PC-3 (cell line): ENCODE results near the gene ATP8B3. TPM values are rescaled to one million over a fixed set of nuclear protein-coding genes. Genes with fewer than 3 reads are reported as not detected.

Experiments used
- ATAC-seq: fragments of 200-7000 bp; cut with Tn5 transposase; 2 replicates; pipeline ENCODE4 v1.9.1; 2020; ENCODE audit warnings: mild to moderate bottlenecking, moderate library complexity
- BruUV-seq: library from RNA; stranded (reverse); fragments of 400-500 nt; replicated peaks from 2 replicates; lab custom pipeline; 2021; lab: Mats Ljungman, UMichigan
- CTCF ChIA-PET: fragments of 300-600 bp; sonication (Branson Sonifier 250); formaldehyde crosslinking; loops from one replicate; lab custom pipeline; 2022; ENCODE audit warnings: antibody characterized with exemption; lab: Charles Lee
- POLR2A ChIA-PET: fragments of 300-600 bp; sonication (Branson Sonifier 250); formaldehyde crosslinking; loops from one replicate; lab custom pipeline; 2022; ENCODE audit warnings: antibody characterized with exemption; ENCODE audit not compliant: unreplicated experiment; lab: Charles Lee
- DNase-seq: peaks from one replicate; pipeline ENCODE4 v3.0.0-alpha.2; 2015
- H2AFZ ChIP-seq: fragments of 300-600 bp; sonication (generic); 2 replicates; pipeline ENCODE4 v1.6.0; 2016; ENCODE audit warnings: antibody characterized with exemption, low read length
- H3F3A ChIP-seq: fragments of 300-600 bp; sonication (generic); one replicate; pipeline ENCODE4 v1.6.0; 2017; ENCODE audit warnings: antibody characterized with exemption, low read length, control low read depth, mild to moderate bottlenecking; ENCODE audit not compliant: unreplicated experiment
- H3K27ac ChIP-seq: fragments of 300-600 bp; sonication (generic); 2 replicates; pipeline ENCODE4 v1.5.1; 2016; ENCODE audit warnings: mild to moderate bottlenecking, low read length
- H3K27me3 ChIP-seq: fragments of 300-600 bp; sonication (generic); 2 replicates; pipeline ENCODE4 v1.6.1; 2016; ENCODE audit warnings: low read length, mixed read lengths
- H3K36me3 ChIP-seq: fragments of 300-600 bp; sonication (generic); 2 replicates; pipeline ENCODE4 v1.6.1; 2016; ENCODE audit warnings: low read depth, mixed run types, low read length, mixed read lengths
- H3K4me1 ChIP-seq: fragments of 300-600 bp; sonication (generic); 2 replicates; pipeline ENCODE4 v1.5.1; 2016; ENCODE audit warnings: low read length; ENCODE audit not compliant: insufficient read depth
- H3K4me2 ChIP-seq: fragments of 300-600 bp; sonication (generic); 2 replicates; pipeline ENCODE4 v1.6.0; 2016; ENCODE audit warnings: low read length
- H3K4me3 ChIP-seq: fragments of 300-600 bp; sonication (generic); 2 replicates; pipeline ENCODE4 v1.5.1; 2016; ENCODE audit warnings: mild to moderate bottlenecking, low read length, mixed read lengths
- H3K79me2 ChIP-seq: fragments of 300-600 bp; sonication (generic); 2 replicates; pipeline ENCODE4 v1.6.1; 2017; ENCODE audit warnings: low read length, mixed read lengths
- H3K9ac ChIP-seq: fragments of 300-600 bp; sonication (generic); 2 replicates; pipeline ENCODE4 v1.6.0; 2016; ENCODE audit warnings: mild to moderate bottlenecking, low read length
- H3K9me2 ChIP-seq: fragments of 300-600 bp; sonication (generic); replicated peaks from 2 replicates; pipeline ENCODE4 v1.6.1; 2016; ENCODE audit warnings: mixed run types, low read length, mixed read lengths
- H3K9me3 ChIP-seq: fragments of 300-600 bp; sonication (generic); 2 replicates; pipeline ENCODE4 v1.6.1; 2016; ENCODE audit warnings: low read length, mixed read lengths
- H4K20me1 ChIP-seq: fragments of 300-600 bp; sonication (generic); 2 replicates; pipeline ENCODE4 v1.6.1; 2016; ENCODE audit warnings: low read length, mixed read lengths
- CTCF ChIP-seq: fragments of 300-600 bp; sonication (generic); conservative IDR thresholded peaks from 2 replicates; pipeline ENCODE4 v1.5.1; 2017; ENCODE audit warnings: antibody characterized with exemption, low read depth, mild to moderate bottlenecking, low read length
- EZH2 ChIP-seq: fragments of 300-600 bp; sonication (generic); IDR thresholded peaks from one replicate; pipeline ENCODE4 v1.6.1; 2017; ENCODE audit warnings: antibody characterized with exemption, mild to moderate bottlenecking, low read length; ENCODE audit not compliant: unreplicated experiment
- EZH2phosphoT487 ChIP-seq: fragments of 300-600 bp; sonication (generic); IDR thresholded peaks from 2 replicates; pipeline ENCODE4 v1.6.1; 2018; ENCODE audit warnings: mild to moderate bottlenecking, antibody characterized with exemption, low read length, borderline replicate concordance
- intact Hi-C: fragments of 100-400 bp; cut with micrococcal nuclease; formaldehyde crosslinking; loops from 2 replicates; pipeline ENCODE4 v1.9.0; 2023
- total RNA-seq: library from RNA; depleted of rRNA; stranded (reverse); fragments of >200 nt; gene quantifications from 2 replicates; pipeline ENCODE4 v1.2.3, GENCODE V29; 2014

Gene ATP8B3
- total RNA-seq, 1 experiment from 2014 or later, result 4.2 TPM

- ChIA-PET POLR2A (no interaction called here), CTCF (no interaction called here)
- DNase-seq (no peak), ATAC-seq (no peak)
- H3K9me3 ChIP-seq, result no peaks in the 10 kb centered on the region
- H3K27ac ChIP-seq, result no peak overlapping the region
- no peaks in the 10 kb centered on the region for H4K20me1 ChIP-seq
- H3F3A ChIP-seq, result no peaks in the 10 kb centered on the region
- H3K9me2 ChIP-seq, result no peaks in the 10 kb centered on the region
- H3K9ac ChIP-seq, result no peak overlapping the region
- intact Hi-C loops, result no loop called here
- BruUV-seq, result no TSS peak
- no peak overlapping the region for H2AFZ ChIP-seq
- peaks cover 22% of the 10 kb centered on the region for H3K4me1 ChIP-seq
- H3K36me3 ChIP-seq, result no peaks in the 10 kb centered on the region
- TF ChIP-seq EZH2phosphoT487 (no peak), CTCF (no peak), EZH2 (no peak)
- H3K27me3 ChIP-seq, result no peaks in the 10 kb centered on the region
- no peaks in the 10 kb centered on the region for H3K79me2 ChIP-seq
- no peak overlapping the region for H3K4me3 ChIP-seq
- H3K4me2 ChIP-seq, result no peak overlapping the region
Measured at GRCh38 chr19:1742989-1743696, 68.9 kb downstream of the ATP8B3 start.

GRCh38 chr19:1739960-1740629, 72.0 kb downstream of the ATP8B3 start:
- TF ChIP-seq EZH2phosphoT487 (no peak), CTCF (no peak), EZH2 (no peak)
- H3K4me3 ChIP-seq, result no peak overlapping the region
- DNase-seq (no peak), ATAC-seq (no peak)
- POLR2A ChIA-PET, result no interaction called here
- H2AFZ ChIP-seq, result no peak overlapping the region
- H3K36me3 ChIP-seq, result no peaks in the 10 kb centered on the region
- no peak overlapping the region for H3K27ac ChIP-seq
- H4K20me1 ChIP-seq, result no peaks in the 10 kb centered on the region
- H3K9me2 ChIP-seq, result no peaks in the 10 kb centered on the region
- H3K4me1 ChIP-seq, result peaks cover 8% of the 10 kb centered on the region
- H3K27me3 ChIP-seq, result no peaks in the 10 kb centered on the region
- H3F3A ChIP-seq, result no peaks in the 10 kb centered on the region
- no peak overlapping the region for H3K9ac ChIP-seq
- H3K4me2 ChIP-seq, result no peak overlapping the region
- intact Hi-C loops, result no loop called here
- CTCF ChIA-PET, result no interaction called here
- no TSS peak for BruUV-seq
- no peaks in the 10 kb centered on the region for H3K79me2 ChIP-seq
- H3K9me3 ChIP-seq, result no peaks in the 10 kb centered on the region

GRCh38 chr19:1736927-1737326, 75.1 kb downstream of the ATP8B3 start:
- H3K9me2 ChIP-seq, result no peaks in the 10 kb centered on the region
- no peaks in the 10 kb centered on the region for H3K79me2 ChIP-seq
- no peak for ATAC-seq
- no peaks in the 10 kb centered on the region for H3K36me3 ChIP-seq
- H3K27me3 ChIP-seq, result no peaks in the 10 kb centered on the region
- BruUV-seq, result no TSS peak
- H3K4me2 ChIP-seq, result no peak overlapping the region
- DNase-seq, result no peak
- H3K27ac ChIP-seq, result no peak overlapping the region
- no peaks in the 10 kb centered on the region for H4K20me1 ChIP-seq
- CTCF ChIA-PET, result no interaction called here
- no peak overlapping the region for H3K4me3 ChIP-seq
- peaks cover 6% of the 10 kb centered on the region; the same call in 1 of the 2 replicates for H3K4me1 ChIP-seq
- intact Hi-C loops, result no loop called here
- H3F3A ChIP-seq, result no peaks in the 10 kb centered on the region
- POLR2A ChIA-PET, result no interaction called here
- no peak overlapping the region for H3K9ac ChIP-seq
- H2AFZ ChIP-seq, result no peak overlapping the region
- TF ChIP-seq EZH2phosphoT487 (no peak), CTCF (no peak), EZH2 (no peak)
- no peaks in the 10 kb centered on the region for H3K9me3 ChIP-seq
